GM21447 (cell line): Measurements from ENCODE around the gene CLRN3.
A peak's percentile ranks its signal among the peaks of the same experiment; 100 is the strongest.

Experiments used
- ATAC-seq: cut with Tn5 transposase; IDR thresholded peaks from one replicate; pipeline ENCODE4 v1.9.1; 2021; ENCODE audit not compliant: unreplicated experiment

Gene CLRN3

DNA sequence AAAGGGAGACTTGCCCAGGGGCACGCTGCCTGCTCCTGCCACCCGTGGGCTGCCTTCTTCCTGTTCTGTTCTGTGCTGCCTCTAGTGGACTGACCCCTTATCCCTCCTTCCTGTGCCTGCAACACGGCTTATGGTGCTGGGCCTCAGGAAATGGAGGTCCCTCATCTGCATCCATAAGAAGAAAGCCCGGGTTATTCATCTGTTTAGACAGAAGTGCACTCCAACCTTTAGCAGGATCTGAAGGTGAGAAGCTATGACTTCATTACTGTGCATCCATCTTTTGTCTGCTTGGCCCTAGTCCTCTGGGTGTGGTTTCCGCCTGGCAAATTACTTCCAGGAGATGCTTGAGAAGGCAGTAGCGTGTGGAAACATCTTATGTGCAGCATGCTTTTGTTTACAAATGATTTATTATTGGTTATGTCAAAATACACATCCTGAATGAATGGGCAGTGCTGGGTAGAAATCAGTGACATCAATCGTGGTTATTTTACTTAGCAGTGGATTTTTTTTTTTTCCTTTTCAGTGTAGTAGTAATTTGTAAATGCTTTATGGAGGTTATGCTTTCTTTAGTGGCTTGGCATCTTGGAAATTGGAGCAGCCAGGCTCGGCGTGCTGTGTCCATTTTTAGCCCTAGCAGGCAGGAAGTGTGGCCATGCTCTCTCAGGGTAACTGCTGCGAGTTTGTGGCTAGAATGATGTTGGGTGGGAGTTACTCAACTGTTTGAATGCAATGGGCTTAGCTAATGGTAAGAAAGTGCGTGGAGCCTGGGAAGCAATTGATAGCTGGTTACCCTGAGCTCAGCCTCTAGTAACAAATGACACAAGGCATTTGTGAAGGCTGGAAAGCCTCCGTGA, 26.9 kb upstream of the CLRN3 start:
- ATAC-seq: no peak

DNA sequence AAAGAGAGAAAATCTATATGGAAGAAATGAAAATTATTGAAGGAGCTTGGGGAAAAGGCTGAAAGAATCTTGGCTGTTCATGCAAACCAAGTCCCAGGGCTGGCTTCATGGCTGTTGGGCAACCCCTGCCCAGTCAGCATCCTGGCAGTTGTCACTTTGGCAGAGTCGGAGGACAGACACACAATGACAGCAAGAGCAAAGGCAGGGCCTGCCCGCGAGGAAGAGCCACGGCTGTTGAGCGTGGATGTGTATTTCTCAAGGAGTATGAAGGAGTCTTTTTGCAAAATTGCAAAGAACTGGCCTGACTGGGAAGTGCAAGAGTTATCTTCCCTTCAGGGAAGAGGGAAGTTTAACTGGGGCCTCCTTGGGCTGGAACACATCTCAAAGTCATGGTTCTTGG, 25.8 kb upstream of the CLRN3 start:
- no peak for ATAC-seq

DNA sequence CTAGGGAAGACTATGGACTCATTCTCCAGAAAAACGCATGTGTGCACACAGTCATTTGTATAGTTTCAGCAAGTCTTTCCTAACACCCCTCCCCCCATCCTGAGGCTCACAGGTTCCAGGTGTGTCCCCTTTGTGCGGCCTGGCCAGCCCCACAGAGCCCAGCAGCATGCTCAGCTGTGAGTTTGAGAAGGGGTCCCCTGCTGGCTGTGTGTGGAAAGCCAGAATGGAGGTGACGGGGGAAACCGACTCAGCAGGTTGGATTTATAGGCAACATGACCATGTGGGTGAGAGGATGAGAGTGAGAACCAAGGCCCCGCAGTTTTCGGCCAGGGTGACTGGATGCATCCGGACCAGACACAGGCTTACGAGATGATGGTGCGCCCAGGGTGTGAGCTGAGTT, 24.1 kb upstream of the CLRN3 start:
- ATAC-seq: no peak

DNA sequence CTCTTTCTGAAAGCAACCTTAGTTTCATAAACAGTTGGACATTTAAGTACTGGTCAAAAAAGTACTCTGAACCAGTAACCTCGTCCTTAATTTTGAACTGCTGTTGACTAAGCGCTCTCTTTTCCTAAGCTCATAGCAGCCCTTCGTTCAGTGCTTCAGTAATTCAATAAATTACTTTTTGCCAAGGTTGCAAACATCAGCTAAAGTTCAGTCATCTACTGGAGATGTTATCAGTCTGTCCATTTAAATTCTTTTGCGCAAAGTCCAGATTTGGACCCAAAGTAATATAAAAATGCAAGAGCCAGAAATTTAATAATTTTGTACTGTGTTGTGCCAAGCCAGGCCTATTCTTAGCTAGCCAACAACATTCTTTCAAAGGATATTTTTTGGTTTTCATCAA, 22.6 kb upstream of the CLRN3 start:
- ATAC-seq: no peak

DNA sequence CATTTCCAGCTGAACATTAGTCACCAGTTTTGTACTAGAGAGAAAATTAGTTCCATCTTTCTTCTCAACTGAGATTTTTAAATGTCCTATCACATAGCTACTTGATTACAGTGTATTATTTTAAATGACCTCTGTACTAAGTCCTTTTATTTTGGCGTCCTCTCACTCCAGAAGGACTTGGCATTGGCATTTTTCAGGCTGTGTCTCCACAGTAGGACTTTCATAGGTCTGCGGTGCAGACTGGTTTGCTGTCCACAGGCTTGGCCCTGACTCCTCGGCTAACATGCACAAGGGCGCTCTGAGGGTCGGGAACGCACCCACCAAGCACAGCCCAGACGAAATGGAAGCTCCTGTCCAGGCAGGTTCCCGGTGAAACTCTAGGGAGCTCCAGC, 20.6 kb upstream of the CLRN3 start:
- ATAC-seq: no peak

DNA sequence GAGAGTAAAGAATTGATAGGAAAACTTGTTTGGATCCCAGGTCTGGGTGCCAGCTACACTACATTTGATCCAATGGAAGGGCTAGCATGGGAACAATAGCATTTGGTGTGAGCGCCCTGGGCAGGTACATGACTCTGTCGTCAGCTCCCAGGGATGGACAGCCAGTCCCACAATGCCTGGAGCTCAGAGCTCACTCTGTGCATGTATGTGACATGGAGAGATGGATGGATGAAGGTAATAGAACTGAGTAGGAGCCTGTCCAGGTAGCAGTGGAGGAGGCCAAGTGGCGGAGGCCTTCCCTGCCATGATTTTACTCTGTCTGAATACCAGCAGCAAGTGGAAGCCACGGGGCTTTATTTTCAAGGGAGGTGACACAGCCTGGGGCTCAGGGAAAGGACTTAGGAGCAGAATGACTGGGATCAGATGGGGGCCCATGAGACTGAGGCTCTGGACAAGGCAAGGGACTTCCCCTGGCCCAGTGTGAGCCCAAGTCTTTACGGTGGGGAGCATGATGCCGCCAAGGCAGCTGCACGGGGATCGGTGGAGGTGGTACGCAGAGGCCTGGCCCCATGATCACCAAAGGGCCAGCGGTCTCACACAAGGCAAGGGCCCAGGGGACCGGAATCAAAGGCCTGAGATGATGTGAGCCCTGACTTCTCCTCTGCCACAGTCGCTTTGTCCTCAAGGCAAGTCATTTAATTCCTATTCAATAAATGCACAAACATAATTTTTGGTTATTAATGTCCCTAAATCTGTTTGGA, 20.0 kb upstream of the CLRN3 start:
- ATAC-seq: no peak

DNA sequence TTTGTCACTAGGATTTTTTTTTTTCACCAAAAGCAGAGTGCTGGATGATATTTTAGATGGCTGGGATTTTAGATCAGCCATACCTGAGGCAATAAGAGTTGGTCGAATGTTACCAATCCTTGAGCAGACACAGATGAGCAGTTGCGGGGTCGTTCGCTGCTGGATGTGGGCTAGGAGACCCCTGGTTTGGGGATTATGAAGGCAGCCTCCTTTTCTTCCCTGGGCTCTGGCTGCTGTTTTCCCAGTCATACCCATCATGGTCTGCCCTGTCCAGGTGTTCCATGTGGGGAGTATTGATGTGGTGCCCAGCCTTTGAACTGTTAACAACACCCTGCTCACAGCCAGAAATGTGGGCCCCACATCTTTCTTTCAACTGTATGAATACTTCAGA, 19.1 kb upstream of the CLRN3 start:
- no peak for ATAC-seq

DNA sequence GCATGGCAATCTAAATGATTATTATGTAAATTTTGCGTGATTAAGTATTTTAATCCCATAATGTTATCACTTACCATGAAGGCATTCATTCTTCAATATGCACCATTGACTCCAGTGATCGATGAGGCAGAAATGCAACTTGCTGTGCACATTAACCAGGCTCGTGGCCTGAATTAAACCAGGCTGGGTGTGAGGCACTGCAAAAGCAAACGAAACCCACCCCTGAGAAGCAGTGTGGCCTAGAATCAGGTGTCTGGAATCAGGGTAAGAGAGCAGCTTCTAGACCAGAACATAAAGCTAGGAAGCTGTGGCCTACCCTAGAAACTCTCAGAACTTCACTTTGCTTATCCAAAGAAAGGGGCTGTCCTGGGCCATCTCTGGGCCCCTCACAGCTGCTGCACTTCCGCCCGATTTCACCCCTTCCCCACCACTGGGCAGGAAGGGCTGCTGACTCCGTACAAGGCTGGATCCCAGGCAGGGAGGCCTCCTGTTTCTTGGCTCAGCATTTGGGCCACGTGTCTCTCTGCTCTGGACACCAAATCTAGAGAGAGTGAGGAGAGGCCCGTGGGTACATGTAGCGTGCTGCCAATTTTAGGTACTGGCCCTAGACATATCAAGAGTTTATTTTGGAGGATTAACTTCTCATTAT, 18.6 kb upstream of the CLRN3 start:
- no peak for ATAC-seq

DNA sequence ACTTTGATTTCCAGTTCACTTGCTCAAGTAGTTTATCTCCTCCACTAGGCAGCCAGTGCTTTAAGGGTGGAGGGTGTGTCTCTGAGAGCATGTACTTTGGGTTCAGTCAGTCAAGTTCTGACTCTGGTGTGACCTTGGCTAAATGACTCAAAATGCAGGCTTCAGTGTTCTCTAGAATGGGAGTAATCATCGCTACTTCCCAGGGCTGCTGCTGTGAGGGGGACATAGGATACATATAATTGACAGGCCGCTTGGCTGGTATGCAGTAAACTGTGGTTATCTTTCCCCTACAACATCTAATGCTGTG, 17.7 kb upstream of the CLRN3 start:
- ATAC-seq: no peak

DNA sequence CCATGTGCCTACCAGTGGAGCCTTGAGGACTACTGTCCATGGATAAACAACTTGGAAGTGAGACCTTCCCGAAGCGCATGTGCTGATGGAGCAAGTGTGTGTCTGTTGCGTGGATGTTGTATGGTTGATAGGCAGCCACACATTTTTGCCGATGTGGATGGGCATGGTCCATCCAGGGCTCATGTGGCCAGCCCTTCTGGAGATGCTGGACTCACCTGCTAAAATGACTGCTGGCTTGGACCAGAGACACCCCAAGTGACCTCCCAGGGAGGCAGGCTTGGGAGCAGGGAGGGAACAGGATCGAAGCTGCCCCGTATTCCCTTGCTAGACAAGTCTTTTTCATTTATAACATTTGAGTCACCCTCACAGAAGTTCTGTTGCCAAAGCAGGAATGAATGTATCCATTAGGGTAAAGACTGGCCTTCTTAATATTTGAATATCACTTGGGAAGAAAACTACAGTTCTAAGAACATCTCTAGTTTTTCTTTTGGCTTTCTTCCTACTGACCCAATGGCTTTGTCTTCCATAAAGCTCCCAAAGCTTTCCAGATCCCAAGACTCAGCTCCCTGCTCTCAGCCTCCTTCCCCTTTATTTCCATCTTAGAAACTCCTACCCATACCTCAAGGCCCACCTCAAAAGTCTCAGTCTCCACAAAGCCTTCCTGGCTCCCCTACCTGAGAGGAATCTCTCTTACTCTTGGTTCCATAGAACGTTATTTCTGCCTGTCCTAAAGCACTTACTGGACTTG, 17.1 kb upstream of the CLRN3 start:
- ATAC-seq: no peak

DNA sequence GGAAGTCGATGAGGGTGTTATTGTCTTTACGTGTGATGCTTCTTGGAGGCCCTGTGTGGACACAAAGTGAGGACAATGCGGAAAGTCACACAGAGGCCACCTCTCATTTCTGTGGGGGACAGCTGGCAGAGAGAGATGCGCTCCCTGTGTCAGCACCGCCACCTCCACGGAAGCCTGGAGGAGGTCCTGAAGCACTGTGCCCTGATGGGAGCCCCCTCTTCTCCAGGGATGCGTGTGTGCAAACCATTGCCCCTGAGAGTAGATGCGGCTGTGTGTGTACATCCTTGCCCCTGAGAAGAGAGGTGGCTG, 16.2 kb upstream of the CLRN3 start:
- ATAC-seq: no peak

DNA sequence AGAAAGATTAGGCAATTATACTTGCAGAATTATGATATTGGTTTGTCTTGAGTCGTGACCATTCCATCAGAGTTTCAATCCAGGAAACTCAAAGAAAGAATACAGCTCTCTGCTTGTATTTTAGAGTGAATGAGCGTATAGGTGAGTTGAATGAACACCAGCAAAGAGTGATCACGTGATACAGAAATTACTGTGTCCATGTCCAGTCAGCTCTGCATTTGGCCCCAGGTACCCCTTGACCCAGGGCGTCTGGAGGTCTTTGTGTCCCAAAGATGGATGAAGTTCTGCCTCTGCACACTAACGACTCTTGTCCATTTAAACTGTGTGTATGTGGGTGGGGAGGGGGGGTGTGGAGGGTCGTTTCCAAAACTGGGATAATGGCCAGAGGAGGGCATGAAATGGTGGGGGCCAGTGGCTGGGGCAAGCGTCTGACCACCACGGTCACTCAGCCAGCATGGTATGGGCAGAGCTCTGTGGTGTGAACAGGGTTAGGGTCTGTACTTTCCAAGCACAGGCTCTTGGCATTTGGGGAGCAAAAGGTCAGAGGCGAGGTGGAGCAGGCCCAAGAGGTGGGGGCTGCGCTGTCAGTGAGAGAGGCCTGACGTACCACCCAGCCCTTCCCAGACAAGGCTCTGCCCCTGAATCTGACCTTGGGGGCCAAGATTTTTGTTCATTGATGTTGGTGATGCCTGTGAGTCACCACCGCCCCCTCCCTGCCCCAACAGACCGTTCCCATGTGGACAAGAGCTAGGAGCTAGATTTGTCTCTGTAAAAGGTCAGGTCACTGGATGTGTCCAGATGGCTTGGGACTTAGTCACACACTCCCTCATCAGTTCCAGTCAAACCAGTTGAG, 15.6 kb upstream of the CLRN3 start:
- no peak for ATAC-seq

DNA sequence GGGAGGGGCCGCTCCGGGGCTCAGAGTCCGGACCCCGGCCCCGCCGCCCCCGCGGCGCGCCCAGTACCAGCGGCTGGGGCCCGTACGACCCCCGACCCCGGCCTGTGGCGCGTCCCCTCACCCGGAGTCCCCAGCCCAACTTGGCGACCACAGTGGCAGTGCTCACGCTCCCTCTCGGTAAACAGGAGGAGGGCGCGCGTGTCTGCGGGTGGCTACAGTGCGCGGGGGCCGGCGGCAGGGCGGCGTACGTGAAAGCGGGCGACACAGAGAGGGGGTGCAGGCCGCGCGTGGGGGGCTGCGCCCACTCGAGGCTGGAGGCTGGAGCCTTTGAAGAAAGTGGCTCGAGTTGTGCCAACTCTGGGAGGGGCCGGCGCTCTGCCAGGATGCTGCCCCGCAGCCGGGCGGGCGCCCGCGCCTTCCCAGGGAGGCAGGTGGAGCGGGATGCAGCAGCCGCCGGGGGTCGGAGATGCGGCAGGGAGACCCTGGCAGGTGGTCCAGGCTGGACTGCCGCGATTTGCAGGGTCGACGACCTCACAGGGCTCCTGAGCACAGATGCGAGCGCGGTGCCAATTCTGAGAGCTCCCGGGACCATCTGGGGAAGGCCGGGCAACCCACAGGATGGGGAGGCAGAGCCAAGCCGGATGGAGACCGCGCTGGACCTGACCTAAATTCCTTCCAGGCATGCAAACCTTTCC, 14.8 kb upstream of the CLRN3 start:
- no peak for ATAC-seq

DNA sequence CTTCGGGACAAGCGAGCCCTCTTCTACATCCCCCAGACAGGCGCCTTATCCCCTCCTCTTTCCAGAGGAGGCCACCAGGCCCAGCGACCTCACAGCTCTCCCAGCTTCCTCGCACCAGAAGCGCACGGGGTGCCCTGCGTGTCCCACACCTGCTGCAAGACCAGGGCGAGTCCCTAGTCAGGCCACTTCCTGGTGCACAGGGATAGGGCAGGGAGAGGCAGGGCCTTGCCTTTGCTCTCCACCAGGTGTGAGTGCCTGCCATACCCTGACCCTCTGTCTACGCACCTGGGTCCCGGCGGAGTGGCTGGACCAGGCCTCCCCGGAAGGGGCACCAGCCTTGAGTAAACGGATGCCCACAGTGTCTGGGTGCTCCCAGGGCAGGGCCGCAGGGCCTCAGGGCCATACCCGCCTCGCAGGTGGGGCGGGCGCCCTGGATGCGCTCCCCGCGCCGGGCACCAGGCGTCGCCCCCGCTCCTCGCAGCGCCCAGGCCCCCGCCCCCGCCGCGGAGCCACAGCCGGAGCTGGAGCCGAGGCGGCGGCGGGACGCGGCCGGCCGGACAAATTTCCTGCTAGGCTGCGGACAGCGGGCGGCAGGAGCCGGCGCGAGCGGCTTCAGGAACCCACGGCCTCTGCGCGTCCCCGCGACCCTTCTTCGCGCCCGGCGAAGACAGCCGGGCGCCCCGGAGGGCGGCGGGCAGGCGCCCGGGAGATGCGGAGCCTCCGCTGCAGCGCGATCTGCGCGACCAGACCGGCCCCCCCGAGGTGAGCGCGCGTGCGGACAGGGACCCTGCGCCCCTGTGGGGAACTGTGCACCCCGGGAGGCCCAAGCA, 14.0 kb upstream of the CLRN3 start, which contains the start of gene PTPRE:
PTPRE (plus strand) TSS at position 556 of the 830 bp plus-strand sequence. CDS start 133,779 bp downstream, outside the sequence.
- ATAC-seq: peak; percentile 77

DNA sequence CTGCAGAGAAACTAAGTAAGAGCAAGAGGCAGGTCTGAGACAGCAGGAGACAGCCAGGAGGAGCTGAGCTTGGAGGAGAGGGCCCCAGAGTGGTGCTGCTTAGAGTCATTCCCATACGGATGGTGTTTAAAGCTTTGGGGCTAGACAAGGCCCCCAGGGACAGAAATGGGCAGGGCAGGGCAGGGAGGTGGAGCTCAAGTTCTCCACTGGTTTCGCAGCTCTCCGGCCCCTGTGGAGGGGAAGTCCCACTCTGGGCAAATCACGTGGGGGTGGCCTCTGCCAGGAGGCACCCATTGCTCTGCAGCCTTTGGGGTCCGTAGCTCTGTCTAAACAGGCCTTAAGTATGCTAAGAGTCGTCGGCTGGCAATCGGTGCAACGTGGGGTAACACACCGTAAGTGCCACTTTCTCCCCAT, 13.1 kb upstream of the CLRN3 start:
- ATAC-seq: no peak

DNA sequence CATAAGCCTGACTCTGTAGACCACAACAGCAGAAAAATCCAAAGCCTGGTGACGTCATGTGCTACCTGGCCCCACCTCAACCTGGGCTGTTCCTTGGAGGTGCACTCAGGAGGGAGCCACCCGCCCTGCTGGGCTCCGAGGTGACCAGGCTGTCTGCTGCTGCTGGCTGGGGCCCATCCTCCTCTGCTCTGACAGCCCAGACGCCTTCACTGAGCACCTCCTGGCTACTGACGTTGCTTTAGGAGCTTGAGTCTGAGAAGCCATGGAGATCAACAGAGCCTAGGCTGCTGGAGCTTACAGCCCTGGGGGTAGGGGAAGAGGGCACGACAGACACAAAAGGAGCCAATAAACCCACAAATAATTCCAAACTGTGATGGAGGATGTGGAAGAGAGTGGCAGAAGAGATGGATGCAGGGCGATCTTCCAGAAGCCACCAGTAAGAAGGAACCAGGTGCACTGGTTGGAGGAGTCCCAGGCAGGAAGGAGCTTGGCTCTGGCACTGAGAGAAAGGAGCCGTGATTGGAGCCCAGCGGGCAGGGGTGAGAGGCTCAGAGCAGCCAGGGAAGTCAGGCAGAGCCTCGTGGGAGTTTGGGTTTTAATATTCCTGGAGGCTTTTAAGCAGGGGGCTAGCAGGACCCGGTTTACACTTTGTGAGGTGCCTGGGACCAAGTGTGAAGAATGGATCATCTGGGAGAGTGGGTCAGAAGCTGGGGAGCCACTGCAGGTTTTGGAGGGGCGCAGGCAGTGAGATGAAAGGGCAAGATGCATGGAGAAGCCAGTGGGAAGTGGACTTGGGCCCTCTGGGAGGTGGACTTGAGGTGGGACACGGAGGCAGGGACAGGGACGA, 12.5 kb upstream of the CLRN3 start:
- no peak for ATAC-seq

DNA sequence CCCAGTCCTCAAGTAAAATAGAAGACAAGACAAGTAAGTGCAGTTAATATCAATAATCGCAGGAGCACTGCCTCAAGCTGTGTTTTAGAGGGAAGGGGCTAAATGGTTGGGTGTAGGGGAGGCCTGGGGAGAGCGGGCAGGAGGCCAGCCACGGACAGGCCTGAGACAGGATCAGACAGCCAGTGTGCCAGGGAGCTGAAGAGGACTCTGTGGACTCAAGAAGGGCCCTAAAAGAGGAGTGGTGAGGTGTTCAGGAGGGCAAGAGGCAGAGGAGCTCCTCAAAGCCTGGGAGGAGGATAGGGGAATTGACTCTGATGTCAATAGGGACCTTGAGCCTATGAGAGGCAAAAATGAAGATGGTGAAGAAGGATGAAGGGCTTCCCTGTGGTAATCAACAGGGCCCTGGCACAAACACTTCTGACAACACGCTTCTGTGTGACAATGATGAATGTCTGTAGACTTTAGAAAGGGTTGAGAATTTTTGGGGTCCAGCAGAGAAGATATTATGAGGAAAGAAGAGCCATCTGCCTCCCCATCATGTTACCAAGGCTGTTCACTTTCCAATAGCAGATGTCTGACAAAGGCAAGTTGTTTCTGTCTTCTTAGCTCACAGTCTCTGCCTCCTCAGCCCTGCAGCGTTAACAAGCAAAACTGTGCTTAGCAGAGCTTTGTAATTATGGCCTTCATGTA, 11.7 kb upstream of the CLRN3 start:
- ATAC-seq: no peak

DNA sequence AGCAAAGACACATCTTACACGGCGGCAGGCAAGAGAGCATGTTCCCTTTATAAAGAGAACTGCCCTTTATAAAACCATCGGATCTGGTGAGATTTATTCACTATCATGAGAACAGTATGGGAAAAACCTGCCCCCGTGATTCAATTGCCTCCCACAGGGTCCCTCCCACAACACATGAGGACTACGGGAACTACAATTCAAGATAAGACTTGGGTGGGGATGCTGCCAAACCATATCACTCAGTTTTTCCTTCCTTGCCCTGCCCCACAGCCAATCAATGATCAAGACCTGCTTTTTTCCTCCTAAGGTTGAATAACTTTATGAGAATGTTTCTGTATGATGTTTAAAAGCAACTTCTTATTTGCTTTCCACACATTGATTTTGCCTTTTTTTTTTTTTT, 11.0 kb upstream of the CLRN3 start:
- no peak for ATAC-seq
